Measurements from ENCODE around the gene MTNR1B.

DNA sequence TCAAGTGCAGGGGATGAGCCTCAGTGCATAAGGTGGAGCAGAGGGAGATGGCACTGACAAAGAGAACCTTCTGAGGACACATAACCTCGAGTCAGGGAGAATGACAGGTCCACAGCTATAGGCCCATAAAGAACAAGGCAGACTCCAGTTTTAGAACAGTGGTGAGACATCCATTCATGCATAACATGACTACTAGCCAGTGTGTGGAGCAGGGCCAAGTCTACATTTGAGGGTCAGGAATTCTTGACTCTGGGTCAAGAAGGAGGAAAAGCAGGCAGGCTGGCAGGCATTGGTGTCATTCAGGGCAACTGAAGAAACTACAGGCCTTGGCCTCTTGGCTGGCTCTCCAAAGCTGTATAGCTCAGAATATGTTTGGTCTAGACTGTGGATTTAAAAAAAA lies 54.9 kb downstream of the MTNR1B start:
- no peak for TF ChIP-seq TAF1 (IDR thresholded peaks at IDR 0.05; ENCODE audit: borderline replicate concordance, insufficient read depth, low read length)
- no peak for TF ChIP-seq POLR2AphosphoS5 (IDR thresholded peaks at IDR 0.05; ENCODE audit: low read depth, low read length)

Data from PFSK-1 (cell line).